Hepatocyte (in vitro differentiated cells): ENCODE measurements around the gene RBKS.

Experiments used
- EZH2 ChIP-seq: fragments of 200-600 bp; sonication (generic); IDR thresholded peaks from 2 replicates; pipeline ENCODE4 v1.6.1; 2016; ENCODE audit warnings: antibody characterized with exemption, mild to moderate bottlenecking, borderline replicate concordance
- TF ChIP-seq, protein P1 (sequence below): fragments of 200-600 bp; sonication (generic); IDR thresholded peaks from 2 replicates; pipeline ENCODE4 v1.5.1; 2016; ENCODE audit warnings: antibody characterized with exemption, mild to moderate bottlenecking; ENCODE audit not compliant: poor library complexity

DNA sequence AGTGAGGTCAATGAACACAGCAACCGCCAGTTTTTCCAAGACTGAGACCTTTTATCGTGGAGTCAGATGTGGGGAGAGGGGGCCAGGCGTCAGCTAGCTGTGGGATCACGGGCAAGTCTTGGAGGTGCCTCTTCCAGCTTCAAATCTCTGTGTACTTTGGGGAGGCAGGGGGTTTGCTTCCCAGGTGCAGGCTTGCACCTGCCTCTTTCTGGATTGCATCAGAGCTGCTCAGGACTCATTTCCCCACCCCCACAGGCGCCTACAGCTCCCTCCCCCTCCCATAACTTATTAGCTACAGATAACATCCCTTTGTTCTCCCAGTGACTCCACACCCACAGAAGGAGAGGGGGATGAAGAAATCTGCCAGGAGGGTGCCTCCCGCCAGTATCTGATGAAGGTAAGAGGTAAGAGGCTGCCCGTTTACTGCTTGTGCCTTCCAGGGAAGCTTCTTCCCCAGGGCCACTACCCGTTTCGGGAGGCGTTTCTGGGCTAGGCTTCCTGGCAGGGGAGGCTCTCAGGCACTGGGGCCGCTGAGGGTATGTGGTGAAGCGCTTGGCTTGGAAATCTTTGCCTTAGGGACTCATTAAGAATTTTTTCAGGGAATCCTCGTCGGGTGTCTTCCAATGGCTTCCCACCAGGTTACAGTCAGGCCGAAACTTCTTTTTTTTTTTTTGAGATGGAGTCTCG, 137.5 kb downstream of the RBKS start:
- TF ChIP-seq, protein P1, sequence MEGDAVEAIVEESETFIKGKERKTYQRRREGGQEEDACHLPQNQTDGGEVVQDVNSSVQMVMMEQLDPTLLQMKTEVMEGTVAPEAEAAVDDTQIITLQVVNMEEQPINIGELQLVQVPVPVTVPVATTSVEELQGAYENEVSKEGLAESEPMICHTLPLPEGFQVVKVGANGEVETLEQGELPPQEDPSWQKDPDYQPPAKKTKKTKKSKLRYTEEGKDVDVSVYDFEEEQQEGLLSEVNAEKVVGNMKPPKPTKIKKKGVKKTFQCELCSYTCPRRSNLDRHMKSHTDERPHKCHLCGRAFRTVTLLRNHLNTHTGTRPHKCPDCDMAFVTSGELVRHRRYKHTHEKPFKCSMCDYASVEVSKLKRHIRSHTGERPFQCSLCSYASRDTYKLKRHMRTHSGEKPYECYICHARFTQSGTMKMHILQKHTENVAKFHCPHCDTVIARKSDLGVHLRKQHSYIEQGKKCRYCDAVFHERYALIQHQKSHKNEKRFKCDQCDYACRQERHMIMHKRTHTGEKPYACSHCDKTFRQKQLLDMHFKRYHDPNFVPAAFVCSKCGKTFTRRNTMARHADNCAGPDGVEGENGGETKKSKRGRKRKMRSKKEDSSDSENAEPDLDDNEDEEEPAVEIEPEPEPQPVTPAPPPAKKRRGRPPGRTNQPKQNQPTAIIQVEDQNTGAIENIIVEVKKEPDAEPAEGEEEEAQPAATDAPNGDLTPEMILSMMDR: no peak
- TF ChIP-seq EZH2: no peak
